Measurements from ENCODE around the gene GABBR2.

GABBR2 gene

GRCh38 chr9:98241357-98242300 lies 467.1 kb downstream of the GABBR2 start:
- DNase-seq = no peak

DNA sequence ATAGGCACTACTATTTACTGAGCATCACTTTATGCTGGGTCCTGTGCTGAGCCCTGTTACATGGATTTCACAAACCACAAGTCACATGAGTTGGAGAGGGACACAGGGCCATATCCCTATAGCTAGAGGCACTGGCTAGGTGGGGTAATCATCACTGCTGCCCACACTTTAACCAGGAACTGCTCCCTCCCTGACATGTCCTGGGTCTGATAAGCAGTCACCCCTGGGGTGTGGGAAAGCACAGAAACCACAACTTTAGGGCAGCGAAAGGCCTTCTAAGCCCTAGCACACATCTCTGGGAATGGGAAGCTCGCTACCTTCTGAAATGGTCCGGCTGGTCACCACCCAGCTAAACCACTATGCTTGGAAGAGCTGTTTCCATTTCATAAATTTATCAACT lies 468.3 kb downstream of the GABBR2 start:
- DNase-seq = no peak

Data from cerebellar nuclear complex (tissue), 1 donor.